GM12878 (cell line): ENCODE measurements around the gene CRMP1. TPM values are rescaled to one million over a fixed set of nuclear protein-coding genes. Genes with fewer than 3 reads are reported as not detected.

Experiments
- ATAC-seq: fragments of 200-7000 bp; cut with Tn5 transposase; 3 replicates; pipeline ENCODE4 v1.9.1; 2020; ENCODE audit warnings: mild to moderate bottlenecking, moderate library complexity
- BruUV-seq: library from RNA; stranded (reverse); fragments of 400-500 nt; replicated peaks from 2 replicates; lab custom pipeline; 2021; lab: Mats Ljungman, UMichigan
- CTCF ChIA-PET: fragments of 300-600 bp; sonication (Branson Sonifier 250); formaldehyde crosslinking; extraction: SDS; loops from one replicate; lab custom pipeline; 2021; ENCODE audit warnings: inconsistent platforms; lab: Yijun Ruan, JAX
- POLR2A ChIA-PET: fragments of 350-600 bp; formaldehyde crosslinking; extraction: SDS; loops from one replicate; lab custom pipeline; 2021; ENCODE audit warnings: inconsistent platforms; lab: Charles Lee
- RAD21 ChIA-PET: fragments of 300-600 bp; sonication (Branson Sonifier 250); formaldehyde crosslinking; loops from one replicate; lab custom pipeline; 2023; ENCODE audit warnings: antibody characterized with exemption; ENCODE audit not compliant: unreplicated experiment; lab: Charles Lee
- SMC1A ChIA-PET: fragments of 300-600 bp; sonication (Branson Sonifier 250); formaldehyde crosslinking; loops from one replicate; lab custom pipeline; 2023; ENCODE audit not compliant: unreplicated experiment, uncharacterized antibody; lab: Charles Lee
- DNase-seq: peaks from one replicate; pipeline ENCODE4 v3.0.0-alpha.2; 2011; ENCODE audit warnings: low read depth, low spot score
- FAIRE-seq: peaks from 3 replicates; lab custom pipeline; 2011; peaks lifted over from hg19 to GRCh38; lab: Jason Lieb, UNC
- H2AFZ ChIP-seq: 2 replicates; pipeline ENCODE4 v1.6.0; 2011; ENCODE audit warnings: low read depth, low read length, control low read depth; ENCODE audit not compliant: control insufficient read depth
- H3K27ac ChIP-seq: 2 replicates; pipeline ENCODE4 v1.5.1; 2011; ENCODE audit warnings: control low read depth; ENCODE audit not compliant: control insufficient read depth, insufficient read depth
- H3K27me3 ChIP-seq, 2 experiments: replicated peaks in 1 of 2; 2 replicates each; pipeline versions ENCODE4 v1.6.0 to v1.6.1; 2011; ENCODE audit warnings: low read length in 1 of 2; ENCODE audit not compliant: control insufficient read depth in 2 of 2, insufficient read depth in 2 of 2
- H3K36me3 ChIP-seq, 2 experiments: 2 replicates each; pipeline ENCODE4 v1.5.1; 2011; ENCODE audit warnings: low read length in 1 of 2; ENCODE audit not compliant: control insufficient read depth in 2 of 2, insufficient read depth in 2 of 2
- H3K4me1 ChIP-seq: 2 replicates; pipeline ENCODE4 v1.6.1; 2011; ENCODE audit warnings: mild to moderate bottlenecking, low read length, moderate library complexity, mixed read lengths; ENCODE audit not compliant: control insufficient read depth, insufficient read depth
- H3K4me2 ChIP-seq: 2 replicates; pipeline ENCODE4 v1.6.0; 2011; ENCODE audit warnings: control low read depth; ENCODE audit not compliant: control insufficient read depth, insufficient read depth
- H3K4me3 ChIP-seq: fragments of 200-600 bp; sonication (generic); 2 replicates; pipeline ENCODE4 v1.5.1; 2016
- H3K79me2 ChIP-seq: 2 replicates; pipeline ENCODE4 v1.6.0; 2011; ENCODE audit warnings: low read length; ENCODE audit not compliant: control insufficient read depth, insufficient read depth
- H3K9ac ChIP-seq: 2 replicates; pipeline ENCODE4 v1.8.0; 2011; ENCODE audit warnings: low read length, control low read depth, mixed read lengths; ENCODE audit not compliant: control insufficient read depth, insufficient read depth
- H3K9me3 ChIP-seq: replicated peaks from 3 replicates; pipeline ENCODE4 v1.5.1; 2011; ENCODE audit warnings: mild to moderate bottlenecking, low read length; ENCODE audit not compliant: control insufficient read depth, insufficient read depth
- H4K20me1 ChIP-seq: 2 replicates; pipeline ENCODE4 v1.6.0; 2011; ENCODE audit not compliant: control insufficient read depth, insufficient read depth
- CHD4 ChIP-seq: fragments of 200-600 bp; sonication (generic); IDR thresholded peaks from 2 replicates; pipeline ENCODE4 v1.6.1; 2016; ENCODE audit warnings: mild to moderate bottlenecking
- EZH2 ChIP-seq: IDR thresholded peaks from 2 replicates; pipeline ENCODE4 v1.6.1; 2012; ENCODE audit warnings: low read depth, mild to moderate bottlenecking, control low read depth, inconsistent platforms, low read length, borderline replicate concordance; ENCODE audit not compliant: control insufficient read depth
- FOXK2 ChIP-seq: fragments of 450-650 bp; IDR thresholded peaks from 2 replicates; pipeline ENCODE4 v1.6.1; 2017; ENCODE audit warnings: mild to moderate bottlenecking, moderate library complexity
- NR2F1 ChIP-seq: fragments of 450-650 bp; conservative IDR thresholded peaks from 2 replicates; pipeline ENCODE4 v1.6.1; 2017; ENCODE audit warnings: mild to moderate bottlenecking
- SMAD1 ChIP-seq: fragments of 450-650 bp; IDR thresholded peaks from 2 replicates; pipeline ENCODE4 v1.6.1; 2018; ENCODE audit warnings: mild to moderate bottlenecking, low read depth; ENCODE audit not compliant: partially characterized antibody
- SUZ12 ChIP-seq: fragments of 200-600 bp; sonication (generic); IDR thresholded peaks from one replicate; pipeline ENCODE4 v1.6.1; 2018; ENCODE audit warnings: antibody characterized with exemption, mild to moderate bottlenecking; ENCODE audit not compliant: unreplicated experiment
- ZNF217 ChIP-seq: fragments of 450-650 bp; IDR thresholded peaks from 2 replicates; pipeline ENCODE4 v1.6.1; 2017; ENCODE audit warnings: antibody characterized with exemption, mild to moderate bottlenecking
- WGBS: methylation state at CpG from one replicate; pipeline ENCODE4 v1.1.6; 2016; ENCODE audit warnings: low lambda C conversion rate; ENCODE audit not compliant: insufficient replicate concordance, insufficient coverage; ENCODE audit errors: missing lambda C conversion rate; 5-methylcytosine and 5-hydroxymethylcytosine counted together
- in situ Hi-C: fragments of 300-500 bp; cut with MboI; formaldehyde crosslinking; loops from 9 replicates; pipeline ENCODE4 v1.14.3; 2018; ENCODE audit warnings: mixed read lengths
- intact Hi-C: fragments of 100-400 bp; cut with micrococcal nuclease; formaldehyde crosslinking; loops from one replicate; pipeline ENCODE4 v1.14.2; 2022; ENCODE audit not compliant: unreplicated experiment
- polyA plus RNA-seq, 11 experiments: library from polyadenylated mRNA; depleted of rRNA in 4 of 11; unstranded in 6 of 11; stranded (reverse) in 5 of 11; fragments of >200 nt; fragmentation: Nextera tagmentation in 4 of 11; fragmentation: Illumina TruSeq in 1 of 11; extraction: Ambion mirVana in 4 of 11; extraction: Trizol in 1 of 11; gene quantifications; 1 replicate in 1 of 11; 2 replicates in 10 of 11; pipeline versions ENCODE4 v1.2.1 to v1.2.3, GENCODE V29; 2011 to 2016; ENCODE audit warnings: inconsistent platforms in 2 of 11, missing spikeins in 2 of 11, low read depth in 1 of 11
- total RNA-seq, 4 experiments: library from RNA; depleted of rRNA in 3 of 4; stranded (reverse); fragments of >200 nt in 3 of 4; fragmentation: Illumina TruSeq in 1 of 4; extraction: Trizol in 1 of 4; gene quantifications; 2 replicates each; pipeline versions ENCODE4 v1.2.1 to v1.2.3, GENCODE V29; 2013 to 2021
- TF ChIP-seq, protein P1 (sequence below): fragments of 150-350 bp; IDR thresholded peaks from 2 replicates; pipeline ENCODE4 v1.6.1; 2016; ENCODE audit warnings: low read depth, low read length
- TF ChIP-seq, protein P2 (sequence below): fragments of 450-650 bp; IDR thresholded peaks from 2 replicates; pipeline ENCODE4 v1.6.1; 2014; ENCODE audit warnings: mild to moderate bottlenecking
- TF ChIP-seq, protein P3 (sequence below): fragments of 450-650 bp; IDR thresholded peaks from 2 replicates; pipeline ENCODE4 v1.6.1; 2018; ENCODE audit warnings: mild to moderate bottlenecking, low read depth, moderate library complexity; ENCODE audit not compliant: partially characterized antibody
- TF ChIP-seq, protein P4 (sequence below): IDR thresholded peaks from 2 replicates; pipeline ENCODE4 v1.6.1; 2011; ENCODE audit warnings: mild to moderate bottlenecking, low read depth, low read length, moderate library complexity; ENCODE audit not compliant: insufficient replicate concordance

The CRMP1 gene
- total and polyA plus RNA-seq, 10 of the 15 experiments (the other 5 are each of a cell fraction or from before 2014, with no cell fraction given), result 0.03 to 1.4 (median 0.12) TPM; not detected in 2

DNA sequence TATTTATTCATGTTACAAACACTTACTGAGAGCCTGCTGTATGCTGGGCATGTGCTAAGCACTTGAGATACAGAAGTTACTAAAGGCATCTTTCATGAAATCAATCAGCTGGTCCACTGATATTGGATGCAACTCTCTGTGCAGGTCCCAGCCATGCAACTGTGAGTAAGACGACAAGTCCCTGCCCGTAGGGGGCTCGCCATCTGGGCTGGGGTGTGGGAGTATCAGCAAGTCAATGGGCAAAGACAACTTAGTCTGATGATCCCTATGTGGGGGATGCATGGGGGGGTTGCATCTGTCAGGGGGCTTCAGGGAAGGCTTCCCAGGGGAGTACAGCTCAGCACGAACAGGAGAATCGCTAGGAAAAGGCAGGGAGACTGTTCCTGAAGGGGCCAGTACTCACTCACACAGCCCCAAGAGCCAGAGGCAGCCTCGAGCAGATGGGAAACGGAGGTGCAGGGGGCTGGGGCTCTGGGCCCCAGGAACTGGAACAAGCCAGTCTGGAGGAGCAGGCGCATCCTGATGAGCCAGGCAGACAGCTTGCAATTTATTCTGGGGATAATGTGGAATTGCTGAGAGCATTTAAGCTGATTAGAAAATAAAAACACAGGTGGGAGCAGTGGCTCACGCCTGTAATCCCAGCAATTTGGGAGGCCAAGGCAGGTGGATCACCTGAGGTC, 40.2 kb downstream of the CRMP1 start (continued):
- TF ChIP-seq, protein P1, sequence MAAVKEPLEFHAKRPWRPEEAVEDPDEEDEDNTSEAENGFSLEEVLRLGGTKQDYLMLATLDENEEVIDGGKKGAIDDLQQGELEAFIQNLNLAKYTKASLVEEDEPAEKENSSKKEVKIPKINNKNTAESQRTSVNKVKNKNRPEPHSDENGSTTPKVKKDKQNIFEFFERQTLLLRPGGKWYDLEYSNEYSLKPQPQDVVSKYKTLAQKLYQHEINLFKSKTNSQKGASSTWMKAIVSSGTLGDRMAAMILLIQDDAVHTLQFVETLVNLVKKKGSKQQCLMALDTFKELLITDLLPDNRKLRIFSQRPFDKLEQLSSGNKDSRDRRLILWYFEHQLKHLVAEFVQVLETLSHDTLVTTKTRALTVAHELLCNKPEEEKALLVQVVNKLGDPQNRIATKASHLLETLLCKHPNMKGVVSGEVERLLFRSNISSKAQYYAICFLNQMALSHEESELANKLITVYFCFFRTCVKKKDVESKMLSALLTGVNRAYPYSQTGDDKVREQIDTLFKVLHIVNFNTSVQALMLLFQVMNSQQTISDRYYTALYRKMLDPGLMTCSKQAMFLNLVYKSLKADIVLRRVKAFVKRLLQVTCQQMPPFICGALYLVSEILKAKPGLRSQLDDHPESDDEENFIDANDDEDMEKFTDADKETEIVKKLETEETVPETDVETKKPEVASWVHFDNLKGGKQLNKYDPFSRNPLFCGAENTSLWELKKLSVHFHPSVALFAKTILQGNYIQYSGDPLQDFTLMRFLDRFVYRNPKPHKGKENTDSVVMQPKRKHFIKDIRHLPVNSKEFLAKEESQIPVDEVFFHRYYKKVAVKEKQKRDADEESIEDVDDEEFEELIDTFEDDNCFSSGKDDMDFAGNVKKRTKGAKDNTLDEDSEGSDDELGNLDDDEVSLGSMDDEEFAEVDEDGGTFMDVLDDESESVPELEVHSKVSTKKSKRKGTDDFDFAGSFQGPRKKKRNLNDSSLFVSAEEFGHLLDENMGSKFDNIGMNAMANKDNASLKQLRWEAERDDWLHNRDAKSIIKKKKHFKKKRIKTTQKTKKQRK, result no peak
- TF ChIP-seq EZH2, result no peak
- TF ChIP-seq, protein P2, sequence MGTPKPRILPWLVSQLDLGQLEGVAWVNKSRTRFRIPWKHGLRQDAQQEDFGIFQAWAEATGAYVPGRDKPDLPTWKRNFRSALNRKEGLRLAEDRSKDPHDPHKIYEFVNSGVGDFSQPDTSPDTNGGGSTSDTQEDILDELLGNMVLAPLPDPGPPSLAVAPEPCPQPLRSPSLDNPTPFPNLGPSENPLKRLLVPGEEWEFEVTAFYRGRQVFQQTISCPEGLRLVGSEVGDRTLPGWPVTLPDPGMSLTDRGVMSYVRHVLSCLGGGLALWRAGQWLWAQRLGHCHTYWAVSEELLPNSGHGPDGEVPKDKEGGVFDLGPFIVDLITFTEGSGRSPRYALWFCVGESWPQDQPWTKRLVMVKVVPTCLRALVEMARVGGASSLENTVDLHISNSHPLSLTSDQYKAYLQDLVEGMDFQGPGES, result no peak
- no peak for TF ChIP-seq CHD4

DNA sequence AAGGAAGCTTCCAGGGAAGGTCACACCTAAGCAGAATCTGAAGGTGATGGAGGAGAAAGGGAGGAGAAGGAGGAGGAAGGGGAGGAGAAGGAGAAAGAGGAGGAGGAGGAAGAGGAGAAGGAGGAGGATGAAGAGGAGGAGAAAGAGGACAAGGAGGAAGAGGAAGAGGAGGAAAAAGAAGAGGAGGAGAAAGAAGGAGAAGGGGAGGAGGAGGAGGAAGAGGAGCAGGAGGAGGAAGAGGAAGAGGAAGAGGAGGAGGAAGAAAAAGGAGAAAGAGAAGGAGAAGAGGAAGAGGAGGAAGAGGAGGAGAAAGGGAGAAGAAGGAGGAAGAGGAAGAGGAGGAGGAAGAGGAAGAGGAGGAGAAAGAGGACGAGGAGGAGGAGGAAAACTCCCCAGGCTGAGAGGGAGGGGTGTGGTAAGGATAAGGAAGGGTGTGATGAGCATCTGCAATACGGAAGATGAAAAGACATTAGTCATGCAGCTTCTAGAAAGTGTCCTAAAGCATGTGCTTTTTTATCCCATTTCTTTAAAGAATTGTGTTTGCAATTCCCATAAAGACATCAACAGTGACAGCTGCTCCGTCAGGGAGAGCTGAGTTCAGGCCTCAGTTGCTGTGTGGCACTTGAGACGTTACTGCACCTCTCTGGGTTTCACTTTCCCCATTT, 41.1 kb downstream of the CRMP1 start:
- FAIRE-seq (no peak), ATAC-seq (no peak), DNase-seq (no peak)
- no TSS peak for BruUV-seq
- ChIA-PET SMC1A (no interaction called here), RAD21 (no interaction called here), POLR2A (no interaction called here), CTCF (no interaction called here)
- Histone ChIP-seq H3K9ac (no peak overlapping the region), H3K27me3 (no peaks in the 10 kb centered on the region; a peak in 2 of 4 replicates), H3K4me3 (no peak overlapping the region), H3K79me2 (no peaks in the 10 kb centered on the region), H3K9me3 (no peaks in the 10 kb centered on the region), H2AFZ (no peak overlapping the region), H3K4me2 (no peak overlapping the region), H4K20me1 (no peaks in the 10 kb centered on the region), H3K36me3 (no peaks in the 10 kb centered on the region), H3K4me1 (no peaks in the 10 kb centered on the region), H3K27ac (no peak overlapping the region)
- 21% methylated on average over 4 of the region's 4 CpGs for WGBS
- in situ Hi-C loops (no loop called here), intact Hi-C loops (no loop called here)
- TF ChIP-seq ZNF217 (no peak), FOXK2 (no peak), SUZ12 (no peak), NR2F1 (no peak), SMAD1 (no peak)
- TF ChIP-seq, protein P3, sequence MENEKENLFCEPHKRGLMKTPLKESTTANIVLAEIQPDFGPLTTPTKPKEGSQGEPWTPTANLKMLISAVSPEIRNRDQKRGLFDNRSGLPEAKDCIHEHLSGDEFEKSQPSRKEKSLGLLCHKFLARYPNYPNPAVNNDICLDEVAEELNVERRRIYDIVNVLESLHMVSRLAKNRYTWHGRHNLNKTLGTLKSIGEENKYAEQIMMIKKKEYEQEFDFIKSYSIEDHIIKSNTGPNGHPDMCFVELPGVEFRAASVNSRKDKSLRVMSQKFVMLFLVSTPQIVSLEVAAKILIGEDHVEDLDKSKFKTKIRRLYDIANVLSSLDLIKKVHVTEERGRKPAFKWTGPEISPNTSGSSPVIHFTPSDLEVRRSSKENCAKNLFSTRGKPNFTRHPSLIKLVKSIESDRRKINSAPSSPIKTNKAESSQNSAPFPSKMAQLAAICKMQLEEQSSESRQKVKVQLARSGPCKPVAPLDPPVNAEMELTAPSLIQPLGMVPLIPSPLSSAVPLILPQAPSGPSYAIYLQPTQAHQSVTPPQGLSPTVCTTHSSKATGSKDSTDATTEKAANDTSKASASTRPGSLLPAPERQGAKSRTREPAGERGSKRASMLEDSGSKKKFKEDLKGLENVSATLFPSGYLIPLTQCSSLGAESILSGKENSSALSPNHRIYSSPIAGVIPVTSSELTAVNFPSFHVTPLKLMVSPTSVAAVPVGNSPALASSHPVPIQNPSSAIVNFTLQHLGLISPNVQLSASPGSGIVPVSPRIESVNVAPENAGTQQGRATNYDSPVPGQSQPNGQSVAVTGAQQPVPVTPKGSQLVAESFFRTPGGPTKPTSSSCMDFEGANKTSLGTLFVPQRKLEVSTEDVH, result no peak
- TF ChIP-seq, protein P4, sequence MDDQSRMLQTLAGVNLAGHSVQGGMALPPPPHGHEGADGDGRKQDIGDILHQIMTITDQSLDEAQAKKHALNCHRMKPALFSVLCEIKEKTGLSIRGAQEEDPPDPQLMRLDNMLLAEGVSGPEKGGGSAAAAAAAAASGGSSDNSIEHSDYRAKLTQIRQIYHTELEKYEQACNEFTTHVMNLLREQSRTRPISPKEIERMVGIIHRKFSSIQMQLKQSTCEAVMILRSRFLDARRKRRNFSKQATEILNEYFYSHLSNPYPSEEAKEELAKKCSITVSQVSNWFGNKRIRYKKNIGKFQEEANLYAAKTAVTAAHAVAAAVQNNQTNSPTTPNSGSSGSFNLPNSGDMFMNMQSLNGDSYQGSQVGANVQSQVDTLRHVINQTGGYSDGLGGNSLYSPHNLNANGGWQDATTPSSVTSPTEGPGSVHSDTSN, result no peak
